IPS DF 4.7 (cell line): ENCODE results near the gene SLC4A3.

ENCODE experiments used
- DNase-seq: peaks from one replicate; pipeline ENCODE4 v3.0.0-alpha.2; 2013; ENCODE audit warnings: low spot score; ENCODE audit errors: extremely low read depth

Gene SLC4A3, protein sequence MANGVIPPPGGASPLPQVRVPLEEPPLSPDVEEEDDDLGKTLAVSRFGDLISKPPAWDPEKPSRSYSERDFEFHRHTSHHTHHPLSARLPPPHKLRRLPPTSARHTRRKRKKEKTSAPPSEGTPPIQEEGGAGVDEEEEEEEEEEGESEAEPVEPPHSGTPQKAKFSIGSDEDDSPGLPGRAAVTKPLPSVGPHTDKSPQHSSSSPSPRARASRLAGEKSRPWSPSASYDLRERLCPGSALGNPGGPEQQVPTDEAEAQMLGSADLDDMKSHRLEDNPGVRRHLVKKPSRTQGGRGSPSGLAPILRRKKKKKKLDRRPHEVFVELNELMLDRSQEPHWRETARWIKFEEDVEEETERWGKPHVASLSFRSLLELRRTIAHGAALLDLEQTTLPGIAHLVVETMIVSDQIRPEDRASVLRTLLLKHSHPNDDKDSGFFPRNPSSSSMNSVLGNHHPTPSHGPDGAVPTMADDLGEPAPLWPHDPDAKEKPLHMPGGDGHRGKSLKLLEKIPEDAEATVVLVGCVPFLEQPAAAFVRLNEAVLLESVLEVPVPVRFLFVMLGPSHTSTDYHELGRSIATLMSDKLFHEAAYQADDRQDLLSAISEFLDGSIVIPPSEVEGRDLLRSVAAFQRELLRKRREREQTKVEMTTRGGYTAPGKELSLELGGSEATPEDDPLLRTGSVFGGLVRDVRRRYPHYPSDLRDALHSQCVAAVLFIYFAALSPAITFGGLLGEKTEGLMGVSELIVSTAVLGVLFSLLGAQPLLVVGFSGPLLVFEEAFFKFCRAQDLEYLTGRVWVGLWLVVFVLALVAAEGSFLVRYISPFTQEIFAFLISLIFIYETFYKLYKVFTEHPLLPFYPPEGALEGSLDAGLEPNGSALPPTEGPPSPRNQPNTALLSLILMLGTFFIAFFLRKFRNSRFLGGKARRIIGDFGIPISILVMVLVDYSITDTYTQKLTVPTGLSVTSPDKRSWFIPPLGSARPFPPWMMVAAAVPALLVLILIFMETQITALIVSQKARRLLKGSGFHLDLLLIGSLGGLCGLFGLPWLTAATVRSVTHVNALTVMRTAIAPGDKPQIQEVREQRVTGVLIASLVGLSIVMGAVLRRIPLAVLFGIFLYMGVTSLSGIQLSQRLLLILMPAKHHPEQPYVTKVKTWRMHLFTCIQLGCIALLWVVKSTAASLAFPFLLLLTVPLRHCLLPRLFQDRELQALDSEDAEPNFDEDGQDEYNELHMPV

GRCh38 chr2:219627103-219628100 is at the start of gene SLC4A3:
TSS of gene SLC4A3 (plus strand) at chr2:219627630. CDS start at chr2:219627993, 363 bp downstream.
- DNase-seq: no peak

GRCh38 chr2:219578811-219579613 is 48.4 kb upstream of the SLC4A3 start:
- DNase-seq: no peak

DNA sequence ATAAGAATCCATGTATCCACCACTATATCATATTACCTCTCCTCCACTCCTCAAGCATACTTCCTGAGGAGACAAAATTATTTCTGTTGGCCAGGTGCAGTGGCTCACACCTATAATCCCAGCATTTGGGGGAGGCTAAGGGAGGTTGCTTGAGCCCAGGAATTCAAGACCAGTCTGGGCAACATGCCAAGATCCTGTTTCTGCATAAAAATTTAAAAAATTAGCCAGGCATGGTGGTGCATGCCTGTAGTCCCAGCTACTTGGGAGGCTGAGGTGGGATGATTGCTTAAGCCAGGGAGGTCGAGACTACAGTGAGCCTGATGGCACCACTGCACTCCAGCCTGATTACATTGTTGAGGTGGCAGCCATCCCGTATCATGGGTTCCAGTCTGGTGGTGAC is 46.1 kb upstream of the SLC4A3 start:
- DNase-seq: no peak

DNA sequence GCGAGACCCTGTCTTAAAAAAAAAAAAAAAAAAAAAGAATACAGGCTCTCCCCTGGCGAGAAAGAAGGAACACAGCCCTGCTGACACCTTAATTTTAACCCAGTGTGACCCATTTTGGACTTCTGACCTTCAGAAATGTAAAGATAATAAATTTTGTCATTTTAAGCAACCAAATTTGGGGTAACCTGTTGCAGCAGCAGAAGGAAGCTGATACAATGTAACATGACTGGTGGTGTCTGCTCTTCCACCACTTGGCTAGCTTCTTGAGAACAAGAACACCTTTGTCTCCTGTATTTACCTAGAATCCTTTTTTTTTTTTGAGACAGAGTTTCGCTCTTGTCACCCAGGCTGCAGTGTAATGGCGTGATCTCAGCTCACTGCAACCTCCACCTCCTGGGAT is 36.3 kb upstream of the SLC4A3 start:
- no peak for DNase-seq

GRCh38 chr2:219592736-219593135 is 34.7 kb upstream of the SLC4A3 start:
- DNase-seq: no peak

GRCh38 chr2:219593154-219593553 is 34.3 kb upstream of the SLC4A3 start:
- no peak for DNase-seq

DNA sequence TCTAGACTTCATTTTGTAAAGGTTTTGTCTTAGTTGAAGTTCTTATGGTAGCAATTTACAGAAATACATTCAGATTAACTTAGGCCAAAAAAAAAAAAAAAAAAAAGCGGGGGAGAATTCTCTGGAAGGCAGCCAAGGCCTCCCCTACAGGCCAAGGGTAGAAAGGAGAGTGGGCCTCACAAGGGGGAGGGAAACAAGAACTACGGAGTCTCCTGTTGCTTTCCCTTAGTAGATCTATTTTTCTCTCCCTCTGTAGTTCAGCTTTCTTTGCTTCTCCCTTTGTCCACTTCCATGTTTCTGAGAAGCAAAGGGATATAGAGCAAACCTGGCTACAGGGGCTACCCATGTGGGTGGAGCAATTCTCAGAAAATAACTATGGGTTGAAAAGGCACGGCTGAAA is 32.2 kb upstream of the SLC4A3 start:
- DNase-seq: no peak

DNA sequence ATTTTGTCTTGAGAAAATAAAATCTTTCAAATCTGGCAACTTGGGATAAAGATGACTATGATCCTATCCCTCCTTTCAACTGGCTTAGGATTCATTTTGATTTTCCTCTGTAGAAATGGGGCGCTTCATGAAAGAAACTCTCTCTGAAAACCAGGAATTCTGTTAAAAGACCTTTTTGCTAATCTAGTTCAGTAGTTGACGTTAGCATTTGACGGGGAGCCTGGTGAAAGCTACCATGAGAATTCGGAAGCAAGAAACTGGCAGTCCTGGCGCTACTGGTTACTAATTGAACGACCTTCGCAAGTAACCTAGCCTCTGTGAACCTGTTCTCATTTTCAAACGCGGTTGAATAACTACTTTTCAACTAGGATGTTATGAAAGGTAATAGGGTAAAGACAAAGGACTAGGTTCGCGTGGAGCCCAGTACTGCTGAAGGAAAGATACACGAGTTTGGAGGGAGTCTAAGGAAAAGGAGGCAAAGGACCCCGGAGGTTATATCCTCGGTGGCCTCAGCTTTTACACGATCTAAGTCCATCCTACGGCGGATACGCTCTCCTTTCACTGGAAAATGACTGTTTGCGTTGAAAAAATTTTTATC is 30.4 kb upstream of the SLC4A3 start:
- no peak for DNase-seq

- peak; percentile 90 for DNase-seq
These were observed 29.7 kb upstream of the SLC4A3 start, which contains the start of gene STK11IP for GRCh38 chr2:219597552-219598307. TSS of gene STK11IP (plus strand) at chr2:219597857. CDS start at chr2:219598120, 263 bp downstream.

- no peak for DNase-seq
These were observed 28.9 kb upstream of the SLC4A3 start for GRCh38 chr2:219598308-219599078.

GRCh38 chr2:219603771-219604170 is 23.7 kb upstream of the SLC4A3 start:
- no peak for DNase-seq

DNA sequence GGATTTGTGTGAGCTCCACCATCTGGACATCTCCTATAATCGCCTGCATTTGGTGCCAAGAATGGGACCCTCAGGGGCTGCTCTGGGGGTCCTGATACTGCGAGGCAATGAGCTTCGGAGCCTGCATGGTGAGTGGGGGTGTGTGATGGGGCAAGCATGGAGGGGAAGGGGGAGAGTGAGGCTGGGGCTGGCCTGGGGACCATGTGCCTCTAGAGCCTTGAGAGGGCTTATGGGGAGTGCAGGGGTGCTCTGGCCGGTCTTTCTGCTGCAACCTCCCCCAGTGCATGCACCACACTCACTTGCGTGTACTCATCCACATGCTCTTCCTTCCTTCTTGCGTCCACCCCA is 21.8 kb upstream of the SLC4A3 start:
- DNase-seq: no peak

- no peak for DNase-seq
These were observed 19.5 kb upstream of the SLC4A3 start for GRCh38 chr2:219607931-219608330.

- DNase-seq: no peak
These were observed 18.9 kb upstream of the SLC4A3 start for GRCh38 chr2:219608399-219608964.

GRCh38 chr2:219609149-219609750 is 18.2 kb upstream of the SLC4A3 start:
- no peak for DNase-seq

DNA sequence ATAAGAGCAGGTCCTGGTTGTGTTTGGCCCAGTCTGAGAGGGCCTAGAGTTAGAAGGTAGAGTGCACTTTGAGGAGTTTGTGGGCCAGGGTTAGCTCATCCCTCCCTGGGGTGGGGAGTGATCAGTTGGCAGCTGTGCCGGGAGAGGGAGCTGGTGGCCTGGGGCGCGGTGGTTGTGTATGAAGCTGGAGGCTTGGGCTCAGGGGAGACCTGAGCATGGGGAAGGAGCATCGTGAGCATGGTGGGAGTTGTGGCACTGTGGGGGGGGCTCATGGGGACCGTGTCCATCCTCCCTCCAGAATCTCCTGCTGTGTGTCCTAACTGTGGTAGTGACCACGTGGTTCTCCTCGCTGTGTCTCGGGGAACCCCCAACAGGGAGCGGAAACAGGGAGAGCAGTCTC is 16.1 kb upstream of the SLC4A3 start:
- no peak for DNase-seq
